H1 (cell line): Measurements from ENCODE around the gene SNAPIN. TPM values are rescaled to one million over a fixed set of nuclear protein-coding genes. Genes with fewer than 3 reads are reported as not detected.

Experiments
- ATF2 ChIP-seq: IDR thresholded peaks from 2 replicates; pipeline ENCODE4 v1.6.1; 2012; ENCODE audit warnings: low read length, inconsistent platforms
- ATF3 ChIP-seq: IDR thresholded peaks from 2 replicates; pipeline ENCODE4 v1.6.1; 2011; ENCODE audit warnings: low read depth, mild to moderate bottlenecking, low read length; ENCODE audit not compliant: insufficient read depth
- BACH1 ChIP-seq: IDR thresholded peaks from 2 replicates; pipeline ENCODE4 v1.6.1; 2012; ENCODE audit warnings: low read length, improper control_type of control experiment
- BCL11A ChIP-seq, 2 experiments: IDR thresholded peaks; one replicate each; pipeline ENCODE4 v1.6.1; 2011; ENCODE audit warnings: low read depth in 2 of 2, low read length in 2 of 2, mild to moderate bottlenecking in 2 of 2
- BRCA1 ChIP-seq: IDR thresholded peaks from 2 replicates; pipeline ENCODE4 v1.6.1; 2012; ENCODE audit warnings: low read depth, low read length, improper control_type of control experiment
- CHD1 ChIP-seq: IDR thresholded peaks from 2 replicates; pipeline ENCODE4 v1.6.1; 2012; ENCODE audit warnings: low read depth, low read length, improper control_type of control experiment
- CREB1 ChIP-seq: IDR thresholded peaks from 2 replicates; pipeline ENCODE4 v1.6.1; 2012; ENCODE audit warnings: inconsistent platforms
- EP300 ChIP-seq, 2 experiments: IDR thresholded peaks; 1 replicate in 1 of 2; 2 replicates in 1 of 2; pipeline ENCODE4 v1.6.1; 2011 to 2012; ENCODE audit warnings: low read depth in 2 of 2, low read length in 2 of 2, mild to moderate bottlenecking in 2 of 2, borderline replicate concordance in 1 of 2, inconsistent platforms in 1 of 2, moderate library complexity in 1 of 2
- GABPA ChIP-seq: IDR thresholded peaks from 2 replicates; pipeline ENCODE4 v1.6.1; 2011; ENCODE audit warnings: mild to moderate bottlenecking, low read length, moderate library complexity, borderline replicate concordance; ENCODE audit not compliant: insufficient read depth
- HDAC2 ChIP-seq, 2 experiments: fragments of 300-600 bp in 1 of 2; sonication (generic) in 1 of 2; IDR thresholded peaks; 2 replicates each; pipeline ENCODE4 v1.6.1; 2011 to 2012; ENCODE audit warnings: low read depth in 2 of 2, low read length in 2 of 2, mild to moderate bottlenecking in 2 of 2, moderate library complexity in 2 of 2, borderline replicate concordance in 1 of 2, inconsistent platforms in 1 of 2
- KDM4A ChIP-seq: IDR thresholded peaks from one replicate; pipeline ENCODE4 v1.7.1; 2012; ENCODE audit warnings: low read depth, mild to moderate bottlenecking, moderate library complexity, low read length, inconsistent platforms; ENCODE audit not compliant: severe bottlenecking
- PHF8 ChIP-seq: fragments of 200-600 bp; sonication (generic); conservative IDR thresholded peaks from 2 replicates; pipeline ENCODE4 v1.7.1; 2012; ENCODE audit warnings: low read depth, mild to moderate bottlenecking, inconsistent platforms, low read length, moderate library complexity
- RNF2 ChIP-seq: fragments of 200-900, 300-1000 bp; sonication (generic); IDR thresholded peaks from 2 replicates; pipeline ENCODE4 v1.7.1; 2016; ENCODE audit warnings: borderline replicate concordance, low read depth, mild to moderate bottlenecking, antibody characterized with exemption, low read length; ENCODE audit not compliant: poor library complexity, severe bottlenecking; ENCODE audit errors: missing control alignments
- TAF1 ChIP-seq: IDR thresholded peaks from 2 replicates; pipeline ENCODE4 v1.6.1; 2011; ENCODE audit warnings: mild to moderate bottlenecking, low read depth, low read length
- TAF7 ChIP-seq: optimal IDR thresholded peaks from 2 replicates; pipeline ENCODE3; 2011; ENCODE audit warnings: low read depth, mild to moderate bottlenecking, inconsistent platforms, low read length, moderate library complexity, borderline replicate concordance
- ZNF274 ChIP-seq: IDR thresholded peaks from 2 replicates; pipeline ENCODE4 v1.7.0; 2012; ENCODE audit warnings: low read length, borderline replicate concordance; ENCODE audit errors: extremely low read depth
- polyA plus RNA-seq, 7 experiments: library from polyadenylated mRNA; depleted of rRNA in 3 of 7; stranded (reverse) in 5 of 7; unstranded in 2 of 7; fragments of >200 nt in 5 of 7; fragments of 200-250 nt in 2 of 7; gene quantifications; 1 replicate in 5 of 7; 2 replicates in 1 of 7; 4 replicates in 1 of 7; pipeline versions ENCODE4 v1.2.1 to v1.2.3, GENCODE V29; 2011 to 2013; ENCODE audit warnings: missing spikeins in 2 of 7, mixed read lengths in 2 of 7
- total RNA-seq: library from RNA; stranded (reverse); fragmentation: NEBNext Ultra II Directional; extraction: Animal tissue kit (Norgen Biotek cat#: 25700); gene quantifications from 2 replicates; pipeline ENCODE4 v1.2.1, GENCODE V29; 2021
- TF ChIP-seq, protein P1 (sequence below): IDR thresholded peaks from 2 replicates; pipeline ENCODE4 v1.6.1; 2011; ENCODE audit warnings: low read length, improper control_type of control experiment
- TF ChIP-seq, protein P2 (sequence below): IDR thresholded peaks from 2 replicates; pipeline ENCODE4 v1.6.1; 2012; ENCODE audit warnings: inconsistent platforms

The SNAPIN gene
- total and polyA plus RNA-seq, 2 of the 8 experiments (the other 6 are each of a cell fraction or from before 2014, with no cell fraction given), result 25.7 to 31.1 TPM

DNA sequence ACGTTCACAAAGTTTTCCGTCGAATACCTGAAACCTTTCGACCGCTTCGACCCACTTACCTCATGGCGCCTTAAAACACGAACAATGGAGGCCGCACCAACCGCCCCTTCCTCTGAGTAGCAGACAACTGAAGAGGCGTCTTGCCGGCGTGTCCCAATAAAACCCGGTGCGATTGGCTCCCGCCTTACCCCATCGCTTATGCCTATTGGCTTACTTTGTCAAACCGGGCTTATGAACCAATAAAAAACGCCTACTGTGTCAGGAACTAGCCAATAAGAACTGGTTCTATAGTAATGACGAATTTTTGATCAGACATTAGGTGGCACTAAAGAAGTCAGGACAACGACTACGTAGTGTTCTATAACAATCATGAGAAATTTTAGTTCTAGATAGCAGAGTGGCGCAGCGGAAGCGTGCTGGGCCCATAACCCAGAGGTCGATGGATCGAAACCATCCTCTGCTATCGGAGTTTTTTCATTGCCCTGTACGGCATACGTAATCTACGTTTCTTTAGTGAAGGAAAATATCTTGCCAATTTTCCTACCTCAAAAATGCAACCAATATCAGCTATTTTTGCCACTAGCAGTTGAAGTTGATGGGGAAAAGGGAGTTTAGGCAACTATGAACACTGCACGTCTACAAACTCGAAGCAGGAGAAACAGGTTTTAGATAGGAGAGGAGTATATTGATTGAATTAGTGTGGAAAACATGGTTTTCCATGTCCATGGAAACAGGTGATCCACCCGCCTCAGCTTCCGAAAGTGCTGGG is 12.5 kb downstream of the SNAPIN start, which contains the start of gene ILF2 (continued):
- TF ChIP-seq GABPA (no peak), KDM4A (no peak), CREB1 (peak; percentile 71; the same call in 1 of the 2 replicates), RNF2 (no peak), HDAC2 (IDR thresholded peaks at IDR 0.05; ENCODE audit: borderline replicate concordance in 1 of 2, low read depth in 2 of 2, low read length in 2 of 2) (no peak), CHD1 (no peak), BACH1 (no peak; the same call in 1 of the 2 replicates), ATF3 (no peak), EP300 (IDR thresholded peaks at IDR 0.05; ENCODE audit: borderline replicate concordance in 1 of 2, low read depth in 2 of 2, low read length in 2 of 2) (no peak), TAF7 (peak; percentile 90), TAF1 (peak; percentile 98), BRCA1 (0 out of 2 replicates have a peak, but pooled peaks have one; percentile 4), ZNF274 (no peak), ATF2 (peak; percentile 97), BCL11A (IDR thresholded peaks at IDR 0.05; ENCODE audit: low read depth in 2 of 2, low read length in 2 of 2) (no peak), PHF8 (peak; percentile 90; the same call in 1 of the 2 replicates)
- TF ChIP-seq, protein P1, sequence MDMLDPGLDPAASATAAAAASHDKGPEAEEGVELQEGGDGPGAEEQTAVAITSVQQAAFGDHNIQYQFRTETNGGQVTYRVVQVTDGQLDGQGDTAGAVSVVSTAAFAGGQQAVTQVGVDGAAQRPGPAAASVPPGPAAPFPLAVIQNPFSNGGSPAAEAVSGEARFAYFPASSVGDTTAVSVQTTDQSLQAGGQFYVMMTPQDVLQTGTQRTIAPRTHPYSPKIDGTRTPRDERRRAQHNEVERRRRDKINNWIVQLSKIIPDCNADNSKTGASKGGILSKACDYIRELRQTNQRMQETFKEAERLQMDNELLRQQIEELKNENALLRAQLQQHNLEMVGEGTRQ, result no peak
- TF ChIP-seq, protein P2, sequence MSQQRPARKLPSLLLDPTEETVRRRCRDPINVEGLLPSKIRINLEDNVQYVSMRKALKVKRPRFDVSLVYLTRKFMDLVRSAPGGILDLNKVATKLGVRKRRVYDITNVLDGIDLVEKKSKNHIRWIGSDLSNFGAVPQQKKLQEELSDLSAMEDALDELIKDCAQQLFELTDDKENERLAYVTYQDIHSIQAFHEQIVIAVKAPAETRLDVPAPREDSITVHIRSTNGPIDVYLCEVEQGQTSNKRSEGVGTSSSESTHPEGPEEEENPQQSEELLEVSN, result 0 out of 2 replicates have a peak, but pooled peaks have one; percentile 31
